GM18868 (cell line): ENCODE measurements around the gene HECW1.
"Not testable (repeated sequence)": the region's sequence is repeated elsewhere in the genome, so short reads cannot be mapped to it uniquely, and the experiment has no call there.

Experiments
- ATAC-seq: cut with Tn5 transposase; IDR thresholded peaks from one replicate; pipeline ENCODE4 v1.9.1; 2021; ENCODE audit warnings: mild to moderate bottlenecking, moderate library complexity; ENCODE audit not compliant: unreplicated experiment

The HECW1 gene

GRCh38 chr7:43590862-43591557, 478.6 kb downstream of the HECW1 start:
- peak; percentile 72 for ATAC-seq

- ATAC-seq = peak; percentile 25
These were observed 479.2 kb downstream of the HECW1 start for GRCh38 chr7:43591558-43592180.

- no peak for ATAC-seq
These were observed 479.9 kb downstream of the HECW1 start for GRCh38 chr7:43592326-43592725.

DNA sequence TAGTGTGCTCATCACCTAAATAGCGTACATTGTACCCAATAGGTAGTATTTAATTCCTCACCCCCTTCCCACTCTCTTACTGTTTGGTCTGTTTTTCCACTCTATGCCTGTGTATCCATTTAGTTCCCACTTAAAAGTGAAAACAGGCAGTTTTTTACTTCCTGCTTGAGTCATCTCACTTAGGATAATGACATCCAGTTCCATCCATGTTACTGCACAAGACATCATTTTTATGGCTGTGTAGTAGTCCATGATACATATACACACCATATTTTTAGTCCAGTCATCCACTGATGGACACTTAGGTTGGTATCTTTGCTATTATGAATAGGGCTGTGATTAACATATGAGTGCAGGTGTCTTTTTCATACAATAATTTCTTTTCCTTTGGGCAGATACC, 480.6 kb downstream of the HECW1 start:
- ATAC-seq = no peak

DNA sequence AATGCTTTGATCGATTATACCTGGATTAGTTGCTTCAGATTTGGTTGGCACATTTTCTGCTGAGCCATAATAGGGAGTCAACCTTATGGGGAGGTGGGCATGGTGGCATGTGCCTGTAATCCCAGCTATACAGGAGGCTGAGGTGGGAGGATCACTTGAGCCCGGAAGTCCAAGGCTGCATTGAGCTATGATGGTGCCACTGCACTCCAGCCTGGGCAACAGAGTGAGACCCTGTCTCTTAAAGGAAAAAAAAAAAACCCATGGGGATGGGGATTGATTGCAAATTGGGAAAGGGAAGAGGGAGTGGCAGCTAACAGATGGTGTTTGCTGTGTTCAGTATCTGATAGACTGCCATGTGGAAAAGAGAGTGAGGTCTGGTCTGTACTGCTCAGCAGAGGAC, 481.6 kb downstream of the HECW1 start:
- ATAC-seq = no peak

- ATAC-seq = not testable (repeated sequence)
These were observed 484.0 kb downstream of the HECW1 start for GRCh38 chr7:43596426-43596825.

DNA sequence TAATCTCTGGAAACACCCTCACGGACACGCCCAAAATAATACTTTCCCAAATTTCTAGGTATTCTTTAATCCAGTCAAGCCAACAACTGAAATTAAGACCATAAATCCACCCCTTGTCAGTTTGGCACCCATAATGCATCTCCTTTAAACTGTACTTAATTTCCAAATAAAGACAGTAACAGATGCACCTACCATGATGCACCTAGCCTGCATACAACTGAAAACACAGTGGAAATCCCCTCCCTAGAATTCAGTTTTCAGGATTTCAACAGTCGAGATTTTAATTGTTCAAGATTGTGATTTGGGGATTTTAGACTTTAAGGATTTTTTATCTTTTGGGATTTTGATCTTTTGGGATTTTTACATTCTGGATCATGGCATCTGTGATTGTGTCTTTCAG, 487.6 kb downstream of the HECW1 start:
- ATAC-seq = no peak

GRCh38 chr7:43602256-43602655, 489.8 kb downstream of the HECW1 start:
- no peak for ATAC-seq

DNA sequence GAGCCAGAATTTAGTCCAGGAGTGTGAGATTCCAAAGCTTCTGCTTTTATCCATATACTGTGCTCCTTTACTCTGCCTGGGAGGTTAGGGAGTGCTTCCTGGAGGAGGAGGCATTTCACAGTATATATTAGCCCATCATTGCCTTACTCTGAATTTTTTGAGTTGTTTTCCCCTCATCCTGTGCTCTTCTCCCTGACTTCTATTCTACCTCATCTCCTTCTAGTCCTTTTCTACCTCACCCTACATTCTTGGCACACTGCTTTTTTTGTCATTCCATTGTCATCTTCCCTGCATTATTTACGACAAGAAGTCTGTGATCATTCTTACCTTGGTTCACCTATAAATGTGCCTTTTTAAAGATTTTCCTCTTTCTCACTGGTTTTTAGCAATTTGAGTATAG, 491.8 kb downstream of the HECW1 start:
- no peak for ATAC-seq

DNA sequence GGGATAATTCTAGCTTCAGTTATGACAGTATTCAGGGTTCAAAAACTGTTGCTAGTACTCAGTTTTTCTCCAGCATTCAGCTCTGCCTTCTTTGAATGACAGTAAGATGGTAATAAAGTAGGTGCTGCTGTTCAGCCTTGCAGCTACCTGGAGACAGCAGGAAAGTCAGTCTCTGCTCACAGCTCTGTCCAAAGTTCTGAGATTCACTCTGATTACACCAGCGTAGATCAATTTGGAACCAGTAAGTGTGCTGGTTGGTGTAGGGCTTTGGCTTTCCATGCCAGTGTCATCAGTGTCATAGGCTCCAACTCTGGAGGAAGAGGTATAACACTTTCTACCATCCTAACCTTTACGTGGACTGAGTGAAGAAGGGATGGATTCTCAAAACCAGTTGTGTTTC, 496.6 kb downstream of the HECW1 start:
- ATAC-seq = no peak

- no peak for ATAC-seq
These were observed 499.7 kb downstream of the HECW1 start for GRCh38 chr7:43612128-43612527.

- ATAC-seq = peak; percentile 93
These were observed 500.4 kb downstream of the HECW1 start for GRCh38 chr7:43612599-43613589.
